ENCODE results near the gene RNF213.

DNA sequence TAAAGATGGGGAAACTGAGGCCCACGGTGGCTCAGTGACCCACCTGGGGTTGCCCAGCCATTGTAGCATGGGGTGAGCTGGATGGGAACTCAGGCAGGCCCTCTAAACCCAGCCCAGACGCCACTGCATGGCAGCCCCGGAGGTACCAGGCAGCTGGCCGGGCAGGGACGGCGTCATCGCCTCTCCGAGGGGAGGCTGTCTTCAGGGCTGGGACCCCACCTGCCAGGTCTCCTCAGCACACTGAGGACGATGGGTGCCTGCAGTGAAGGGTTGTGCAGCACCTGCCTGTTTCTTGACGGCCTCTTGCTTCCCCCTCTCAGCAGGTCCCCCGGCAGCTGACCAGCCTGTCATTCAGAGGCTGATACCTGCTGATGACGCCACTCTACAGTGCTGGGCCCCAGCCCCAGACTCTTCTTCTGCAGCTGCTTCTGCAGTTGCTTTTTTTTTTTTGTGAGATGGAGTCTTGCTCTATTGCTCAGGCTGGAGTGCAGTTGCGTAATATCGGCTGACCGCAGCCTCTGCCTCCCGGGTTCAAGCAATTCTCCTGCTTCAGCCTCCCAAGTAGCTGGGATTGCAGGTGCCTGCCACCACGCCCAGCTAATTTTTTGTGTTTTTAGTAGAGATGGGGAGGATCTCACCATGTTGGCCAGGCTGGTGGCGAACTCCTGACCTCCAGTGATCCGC, 24.7 kb downstream of the RNF213 start:
- TF ChIP-seq, protein P1, sequence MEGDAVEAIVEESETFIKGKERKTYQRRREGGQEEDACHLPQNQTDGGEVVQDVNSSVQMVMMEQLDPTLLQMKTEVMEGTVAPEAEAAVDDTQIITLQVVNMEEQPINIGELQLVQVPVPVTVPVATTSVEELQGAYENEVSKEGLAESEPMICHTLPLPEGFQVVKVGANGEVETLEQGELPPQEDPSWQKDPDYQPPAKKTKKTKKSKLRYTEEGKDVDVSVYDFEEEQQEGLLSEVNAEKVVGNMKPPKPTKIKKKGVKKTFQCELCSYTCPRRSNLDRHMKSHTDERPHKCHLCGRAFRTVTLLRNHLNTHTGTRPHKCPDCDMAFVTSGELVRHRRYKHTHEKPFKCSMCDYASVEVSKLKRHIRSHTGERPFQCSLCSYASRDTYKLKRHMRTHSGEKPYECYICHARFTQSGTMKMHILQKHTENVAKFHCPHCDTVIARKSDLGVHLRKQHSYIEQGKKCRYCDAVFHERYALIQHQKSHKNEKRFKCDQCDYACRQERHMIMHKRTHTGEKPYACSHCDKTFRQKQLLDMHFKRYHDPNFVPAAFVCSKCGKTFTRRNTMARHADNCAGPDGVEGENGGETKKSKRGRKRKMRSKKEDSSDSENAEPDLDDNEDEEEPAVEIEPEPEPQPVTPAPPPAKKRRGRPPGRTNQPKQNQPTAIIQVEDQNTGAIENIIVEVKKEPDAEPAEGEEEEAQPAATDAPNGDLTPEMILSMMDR (IDR thresholded peaks at IDR 0.05; ENCODE audit: low read length), result no peak
- no peak for TF ChIP-seq EZH2 (optimal IDR thresholded peaks at IDR 0.05; ENCODE audit: low read depth, low read length)
